ENCODE measurements around the gene VAPA.

DNA sequence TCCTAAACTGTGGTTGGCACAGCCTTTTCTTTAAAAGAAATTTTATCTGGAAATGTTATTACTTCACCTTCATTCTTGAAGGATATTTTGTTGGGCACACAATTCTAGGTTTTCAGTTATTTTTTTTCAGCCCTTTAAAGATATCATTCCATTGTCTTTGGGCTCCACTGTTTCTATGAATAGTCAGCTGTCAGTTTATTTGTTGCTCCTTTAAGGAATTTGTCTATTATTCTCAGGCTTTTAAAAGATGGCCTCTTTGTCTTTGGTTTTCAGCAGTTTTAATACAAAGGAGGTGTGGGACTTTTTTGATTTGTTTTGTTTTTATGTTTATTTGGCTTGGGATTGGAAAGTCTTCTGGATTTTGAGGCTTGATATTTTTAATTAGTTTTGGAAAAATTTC lies 61.8 kb downstream of the VAPA start:
- TF ChIP-seq, protein P1, sequence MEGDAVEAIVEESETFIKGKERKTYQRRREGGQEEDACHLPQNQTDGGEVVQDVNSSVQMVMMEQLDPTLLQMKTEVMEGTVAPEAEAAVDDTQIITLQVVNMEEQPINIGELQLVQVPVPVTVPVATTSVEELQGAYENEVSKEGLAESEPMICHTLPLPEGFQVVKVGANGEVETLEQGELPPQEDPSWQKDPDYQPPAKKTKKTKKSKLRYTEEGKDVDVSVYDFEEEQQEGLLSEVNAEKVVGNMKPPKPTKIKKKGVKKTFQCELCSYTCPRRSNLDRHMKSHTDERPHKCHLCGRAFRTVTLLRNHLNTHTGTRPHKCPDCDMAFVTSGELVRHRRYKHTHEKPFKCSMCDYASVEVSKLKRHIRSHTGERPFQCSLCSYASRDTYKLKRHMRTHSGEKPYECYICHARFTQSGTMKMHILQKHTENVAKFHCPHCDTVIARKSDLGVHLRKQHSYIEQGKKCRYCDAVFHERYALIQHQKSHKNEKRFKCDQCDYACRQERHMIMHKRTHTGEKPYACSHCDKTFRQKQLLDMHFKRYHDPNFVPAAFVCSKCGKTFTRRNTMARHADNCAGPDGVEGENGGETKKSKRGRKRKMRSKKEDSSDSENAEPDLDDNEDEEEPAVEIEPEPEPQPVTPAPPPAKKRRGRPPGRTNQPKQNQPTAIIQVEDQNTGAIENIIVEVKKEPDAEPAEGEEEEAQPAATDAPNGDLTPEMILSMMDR (IDR thresholded peaks at IDR 0.05) = no peak
- no peak for TF ChIP-seq POLR2AphosphoS5 (IDR thresholded peaks at IDR 0.05)

Data from suprapubic skin (tissue), 3 donors.